AG08395 (cell line): ENCODE data around the gene TRIO.
"Not testable (repeated sequence)": the region's sequence is repeated elsewhere in the genome, so short reads cannot be mapped to it uniquely, and the experiment has no call there.

ENCODE experiments used
- DNase-seq: peaks from one replicate; pipeline ENCODE4 v3.0.0; 2012; ENCODE audit warnings: mixed read lengths, low spot score

TRIO gene

DNA sequence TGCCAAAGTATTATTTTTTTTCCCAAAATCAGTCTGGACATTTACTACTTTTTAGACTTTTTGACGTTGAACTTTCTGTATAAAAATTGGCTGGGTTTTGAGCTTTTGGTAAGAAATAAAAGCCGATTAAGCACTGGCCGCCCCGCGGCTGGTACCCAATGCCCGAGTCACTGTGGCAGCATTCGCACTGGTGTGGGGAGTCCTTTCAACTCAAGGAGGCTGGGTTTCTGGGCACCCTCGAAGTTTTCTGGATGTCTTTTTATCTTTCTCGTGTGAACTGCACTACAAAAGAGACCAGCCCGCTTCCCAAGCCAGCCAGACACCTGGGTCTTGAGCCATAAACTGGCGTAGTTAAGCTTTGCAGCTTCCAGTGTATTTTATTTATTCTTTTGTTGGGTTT is 366.4 kb downstream of the TRIO start:
- DNase-seq: no peak

DNA sequence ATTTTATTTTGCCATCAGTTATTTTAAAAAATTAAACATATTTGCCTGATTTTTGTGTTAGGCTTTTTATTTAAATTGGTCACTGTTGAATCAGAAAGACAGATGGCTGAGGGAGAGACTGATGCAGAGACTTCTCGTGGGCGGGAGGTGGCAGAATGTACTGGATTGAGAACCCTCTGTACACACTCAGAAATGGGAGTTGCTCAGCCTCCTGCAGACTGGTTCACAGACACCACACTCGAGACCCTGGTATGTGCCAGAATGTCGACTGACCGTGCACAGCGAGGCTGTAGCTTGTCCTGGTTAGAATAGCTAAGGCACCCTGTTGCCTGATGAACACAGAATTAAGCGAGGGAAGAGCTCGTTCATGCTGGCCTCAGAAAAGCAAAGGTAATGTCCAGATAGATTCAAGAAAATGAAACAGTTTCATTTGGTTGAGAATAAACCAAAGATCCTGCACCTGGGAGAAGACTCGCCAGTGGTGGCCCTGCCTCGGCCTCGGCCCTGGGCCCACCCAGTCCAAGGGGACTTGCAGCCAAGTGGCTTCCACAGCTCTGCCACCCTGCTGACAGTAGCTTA is 367.1 kb downstream of the TRIO start:
- no peak for DNase-seq

DNA sequence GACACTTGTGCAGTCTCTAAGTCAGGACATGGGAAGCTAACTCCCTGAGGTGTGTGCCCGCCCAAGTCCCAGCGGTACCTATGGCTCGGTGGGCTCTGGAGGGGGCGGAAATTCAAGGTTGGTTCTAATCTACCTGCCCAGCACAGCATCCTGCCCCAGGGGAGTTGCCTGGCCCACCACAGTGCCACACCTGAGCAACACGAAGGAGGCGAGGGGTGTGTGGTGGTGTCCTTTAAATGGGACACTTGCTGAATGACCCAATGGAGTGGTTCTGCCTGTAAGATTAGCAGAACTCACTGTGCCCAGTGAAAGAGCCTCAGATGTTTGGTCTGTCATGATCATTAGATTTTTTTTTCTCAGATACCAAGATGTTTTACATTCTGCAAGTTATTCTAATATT is 367.7 kb downstream of the TRIO start:
- DNase-seq: no peak

DNA sequence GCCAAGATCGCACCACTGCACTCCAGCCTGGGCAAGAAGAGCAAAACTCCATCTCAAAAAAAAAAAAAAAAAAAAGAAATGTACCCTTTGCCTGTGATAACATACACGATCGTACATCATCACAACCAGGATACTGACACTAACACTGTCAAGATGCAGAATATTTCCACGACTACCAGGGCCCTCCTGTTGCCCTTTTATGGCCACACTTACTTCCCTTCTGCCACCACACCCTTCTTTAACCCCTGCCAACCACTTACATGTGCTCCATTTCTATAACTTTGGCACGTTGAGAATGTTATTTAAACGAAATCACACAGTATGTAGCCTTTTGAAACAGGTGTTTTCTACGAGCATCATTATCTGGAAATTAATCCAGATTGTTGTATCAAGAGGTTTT is 369.4 kb downstream of the TRIO start:
- no peak for DNase-seq

DNA sequence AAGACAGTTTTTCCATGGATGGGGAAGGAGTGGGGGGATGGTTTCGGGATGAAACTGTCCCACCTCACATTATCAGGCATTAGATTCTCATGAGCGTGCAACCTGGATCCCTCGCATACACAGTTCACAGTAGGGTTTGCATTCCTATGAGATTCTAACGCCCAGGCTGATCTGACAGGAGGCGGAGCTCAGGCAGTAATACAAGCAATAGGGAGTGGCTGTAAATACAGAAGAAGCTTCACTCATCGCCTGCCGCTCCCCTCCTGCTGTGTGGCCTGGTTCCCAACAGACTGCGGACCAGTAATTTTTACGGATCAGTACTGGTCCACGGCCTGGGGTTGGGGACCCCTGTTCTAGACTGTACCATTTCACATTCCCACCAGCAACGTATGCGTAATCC is 370.1 kb downstream of the TRIO start:
- DNase-seq: no peak

DNA sequence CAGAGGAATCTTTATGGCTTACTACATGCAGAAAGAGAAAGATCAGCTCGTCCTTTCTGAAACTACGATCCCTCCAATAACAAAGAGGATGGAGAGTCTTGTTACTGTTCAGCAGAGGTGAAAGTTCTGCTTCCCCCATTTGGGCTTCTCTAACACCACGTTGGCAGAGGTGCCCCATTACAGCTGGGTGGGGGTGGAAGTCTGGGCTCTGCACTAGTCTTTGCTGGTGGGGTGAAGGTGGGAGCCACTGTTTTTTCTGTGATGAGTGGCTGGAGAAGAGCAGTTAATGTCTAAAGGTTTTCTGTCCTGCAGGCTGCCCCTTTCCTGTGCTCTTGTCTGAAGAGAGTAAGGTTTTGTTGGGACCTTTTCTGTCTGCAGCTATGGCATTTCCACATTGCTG is 373.8 kb downstream of the TRIO start:
- DNase-seq: no peak

DNA sequence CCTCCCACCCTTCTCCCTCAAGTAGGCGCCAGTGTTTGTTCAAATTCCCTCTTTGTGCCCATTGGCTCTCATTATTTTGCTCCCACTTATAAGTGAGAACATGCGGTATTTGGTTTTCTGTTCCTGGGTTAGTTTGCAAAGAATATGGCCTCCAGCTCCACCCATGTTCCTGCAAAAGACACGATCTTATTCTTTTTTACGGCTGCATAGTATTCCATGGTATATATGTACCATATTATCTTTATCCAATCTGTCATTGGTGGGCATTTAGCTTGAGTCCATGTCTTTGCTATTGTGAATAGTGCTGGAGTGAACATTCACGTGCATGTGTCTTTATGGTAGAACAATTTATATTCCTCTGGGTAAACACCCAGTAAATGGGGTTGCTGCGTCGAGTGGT is 375.5 kb downstream of the TRIO start:
- no peak for DNase-seq

DNA sequence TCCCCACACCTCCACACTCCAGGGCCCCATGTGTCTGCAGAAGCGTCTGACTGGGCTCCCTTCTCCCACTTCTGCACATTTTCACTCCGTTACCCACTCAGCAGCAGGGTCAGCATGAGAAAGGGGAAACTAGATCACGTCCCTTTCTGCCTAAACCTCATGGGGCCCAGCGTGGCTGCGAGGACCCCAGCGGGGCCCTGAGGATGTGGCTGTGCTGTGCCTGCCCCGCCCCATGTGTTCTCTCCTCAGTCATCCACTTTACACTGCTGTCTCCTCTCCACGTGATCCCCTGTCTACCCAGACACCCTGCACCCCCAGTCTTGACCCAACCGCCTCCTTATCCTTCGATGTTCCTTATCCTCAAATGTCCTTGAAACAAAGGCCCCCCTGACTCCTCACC is 378.6 kb downstream of the TRIO start:
- DNase-seq: no peak

DNA sequence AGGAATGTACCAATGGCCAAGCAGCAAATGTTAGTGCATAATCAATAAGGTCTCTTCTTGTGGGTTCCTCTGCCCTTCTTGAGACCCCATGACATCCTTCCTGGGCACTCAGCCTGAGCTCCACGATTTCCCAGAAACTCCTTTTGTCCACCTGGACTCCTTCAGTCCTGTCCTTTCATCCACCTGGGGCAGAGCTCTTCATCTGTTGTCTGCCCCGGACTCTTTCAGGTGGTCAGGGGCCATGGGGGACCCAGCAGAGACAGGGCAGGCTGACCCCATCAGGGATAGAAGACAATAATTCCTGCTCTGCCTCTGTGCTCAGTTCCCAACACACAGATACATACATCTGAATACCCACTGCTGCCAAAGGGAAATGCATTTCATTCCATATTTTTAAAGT is 379.6 kb downstream of the TRIO start:
- DNase-seq: no peak

DNA sequence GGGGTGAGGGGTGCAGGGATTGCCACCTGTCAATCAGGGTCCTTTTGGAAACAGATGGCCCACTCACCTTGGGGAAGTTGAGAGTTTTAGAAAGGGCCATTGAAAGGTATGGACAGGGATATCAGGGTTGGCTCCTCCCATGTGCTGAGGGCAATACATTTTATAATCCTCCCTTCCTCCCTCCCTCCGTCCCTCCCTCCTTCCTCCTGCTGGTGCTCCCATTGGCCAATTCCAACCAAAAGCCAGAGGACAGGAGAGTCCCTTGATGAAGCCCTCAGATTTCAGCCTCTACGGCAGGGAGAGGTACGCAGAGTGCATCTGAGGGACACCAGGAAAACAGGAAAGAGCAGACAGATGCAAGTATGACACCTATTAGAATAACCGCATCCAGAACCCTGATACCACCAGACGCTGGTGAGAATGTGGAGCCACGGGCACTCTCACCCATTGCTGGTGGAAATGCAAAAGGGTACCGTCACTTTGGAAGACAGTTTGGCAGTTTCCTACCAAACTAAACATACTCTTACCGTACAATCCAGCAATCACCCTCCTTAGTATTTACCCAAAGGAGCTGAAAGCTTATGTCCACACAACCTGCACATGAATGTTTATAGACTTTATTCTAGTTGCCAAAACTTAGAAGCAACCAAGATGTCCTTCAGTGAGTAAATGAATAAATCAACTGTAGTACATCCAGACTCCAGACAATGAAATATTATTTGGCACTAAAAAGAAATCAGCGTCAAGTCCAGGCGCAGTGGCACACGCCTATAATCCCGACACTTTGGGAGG is 380.3 kb downstream of the TRIO start:
- DNase-seq: no peak

DNA sequence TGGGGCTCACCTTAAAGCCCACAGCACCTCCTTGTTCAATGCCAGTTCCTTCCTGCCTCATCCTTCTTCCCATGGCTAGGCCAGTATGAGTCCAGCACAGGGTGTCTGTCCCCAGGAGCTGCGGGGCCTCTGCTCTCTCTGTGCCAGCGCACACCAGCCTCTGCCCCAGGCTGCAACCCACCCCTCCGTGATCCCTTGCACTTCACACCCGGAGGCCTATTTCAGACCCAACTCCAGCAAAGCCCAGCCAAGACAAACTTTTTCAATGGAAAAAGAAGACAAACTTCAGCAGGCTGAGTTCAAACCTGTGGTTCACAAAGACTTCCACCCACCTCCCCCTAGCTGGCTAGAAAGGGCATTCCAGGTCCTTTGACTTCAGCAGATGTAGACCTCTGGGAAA is 382.3 kb downstream of the TRIO start:
- DNase-seq: no peak

DNA sequence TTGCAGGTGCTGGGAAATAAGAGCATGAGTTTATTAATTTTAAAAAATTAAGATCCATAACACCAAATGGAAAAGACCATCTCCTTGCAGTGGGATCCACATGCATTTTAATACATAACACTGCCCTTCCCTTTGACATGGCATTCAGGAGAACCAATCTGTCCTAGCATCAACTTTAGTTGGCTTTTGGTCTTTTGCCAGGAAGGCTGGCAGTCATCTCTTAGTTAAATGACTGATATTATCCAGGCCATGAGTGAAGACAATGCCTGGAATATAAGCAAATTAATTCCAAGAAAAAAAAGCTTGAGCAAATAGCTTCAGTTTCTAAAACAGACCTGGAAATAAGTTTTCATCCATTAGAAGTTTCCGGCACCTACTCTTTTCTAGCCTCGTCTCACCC is 383.4 kb downstream of the TRIO start:
- DNase-seq: no peak

DNA sequence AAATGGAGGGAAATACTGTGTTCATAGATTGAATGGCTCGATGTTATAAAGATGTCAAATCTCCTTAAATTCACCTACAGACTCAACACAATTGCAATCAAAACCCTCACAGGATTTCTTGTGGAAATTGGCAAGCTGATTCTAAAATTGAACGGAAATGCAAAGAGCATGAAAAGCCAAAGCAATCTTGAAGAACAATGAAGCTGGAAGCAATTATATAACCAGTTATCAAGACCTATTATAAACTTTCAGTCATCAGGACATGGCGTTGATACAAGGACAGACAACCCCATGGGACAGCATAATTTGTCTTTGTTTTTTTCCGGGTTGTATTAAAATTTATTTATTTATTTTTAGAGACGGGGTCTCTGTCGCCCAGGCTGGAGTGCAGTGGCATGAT is 385.0 kb downstream of the TRIO start:
- no peak for DNase-seq

DNA sequence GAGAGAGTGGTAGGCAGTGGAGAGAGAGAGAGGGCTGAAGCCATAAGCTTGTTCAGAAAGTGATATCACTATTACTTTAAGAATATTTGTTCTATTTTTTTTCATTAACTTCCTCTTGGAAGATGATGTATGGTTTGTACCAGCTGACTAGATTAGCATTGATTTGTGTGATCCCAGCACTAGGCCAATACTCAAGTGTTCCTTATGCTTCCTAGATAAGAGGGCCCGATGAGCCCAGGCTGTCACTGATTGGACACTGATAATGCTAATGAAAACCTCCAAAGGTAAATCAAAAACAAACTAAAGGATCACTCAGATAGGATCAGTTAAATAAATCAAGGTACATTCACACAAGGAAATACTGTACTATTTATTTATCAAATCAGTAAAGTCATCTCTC is 385.8 kb downstream of the TRIO start:
- no peak for DNase-seq

DNA sequence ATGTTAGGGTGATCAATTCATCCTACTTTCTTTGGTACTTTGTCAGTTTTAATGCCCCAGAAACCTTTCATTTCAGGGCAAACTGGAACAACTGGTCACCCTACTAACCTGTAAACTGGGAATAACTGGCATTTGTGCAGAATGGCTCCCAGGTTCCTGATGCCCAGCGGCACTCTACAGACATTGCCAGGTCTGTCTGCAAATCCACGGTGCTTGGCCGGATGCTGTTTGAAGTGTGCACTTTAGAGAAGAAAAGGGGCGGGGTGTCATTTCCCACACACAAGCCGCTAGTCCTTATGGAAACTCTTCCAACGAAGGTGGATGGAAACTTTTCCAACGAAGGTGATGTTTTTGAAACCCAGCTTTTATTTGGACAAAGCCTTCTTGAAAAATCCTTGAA is 388.5 kb downstream of the TRIO start:
- no peak for DNase-seq

DNA sequence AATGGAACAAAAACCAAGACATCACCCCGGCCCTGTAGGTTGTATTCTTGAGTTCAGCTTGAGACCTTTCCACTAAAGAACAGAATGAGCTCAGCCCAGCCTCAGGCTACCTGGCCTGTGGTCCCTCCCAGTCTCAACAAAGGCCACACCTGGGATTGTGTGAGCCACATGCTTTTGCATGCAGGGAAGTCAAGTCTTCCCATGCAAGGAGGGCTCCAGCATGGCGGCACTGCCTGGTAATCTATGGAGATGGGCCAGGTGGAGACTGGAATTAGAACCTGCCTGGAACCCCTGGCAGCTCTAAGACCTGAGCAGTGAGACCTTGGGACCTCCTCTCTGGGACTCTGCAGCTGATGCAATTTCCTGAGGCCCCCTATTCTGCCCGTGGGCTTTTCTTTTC is 389.0 kb downstream of the TRIO start:
- no peak for DNase-seq

DNA sequence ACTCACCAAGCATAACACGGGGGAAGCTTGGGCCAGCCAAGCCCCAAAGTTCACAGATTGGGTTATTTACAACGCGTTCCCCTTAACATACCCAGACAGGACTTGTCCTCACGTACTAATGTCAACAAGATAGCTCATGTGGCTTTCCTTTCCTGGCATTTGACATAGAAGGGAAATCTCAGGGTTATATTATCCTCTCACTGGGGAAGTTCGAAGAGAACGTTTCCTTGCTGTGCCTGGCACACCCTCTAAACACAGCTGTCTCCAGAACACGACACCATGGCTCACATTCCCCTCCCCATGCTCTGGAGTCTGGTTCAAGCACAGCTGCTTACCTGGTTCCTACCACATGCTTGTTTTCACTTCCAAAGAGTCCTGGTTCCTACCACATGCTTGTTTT is 391.6 kb downstream of the TRIO start:
- DNase-seq: no peak

DNA sequence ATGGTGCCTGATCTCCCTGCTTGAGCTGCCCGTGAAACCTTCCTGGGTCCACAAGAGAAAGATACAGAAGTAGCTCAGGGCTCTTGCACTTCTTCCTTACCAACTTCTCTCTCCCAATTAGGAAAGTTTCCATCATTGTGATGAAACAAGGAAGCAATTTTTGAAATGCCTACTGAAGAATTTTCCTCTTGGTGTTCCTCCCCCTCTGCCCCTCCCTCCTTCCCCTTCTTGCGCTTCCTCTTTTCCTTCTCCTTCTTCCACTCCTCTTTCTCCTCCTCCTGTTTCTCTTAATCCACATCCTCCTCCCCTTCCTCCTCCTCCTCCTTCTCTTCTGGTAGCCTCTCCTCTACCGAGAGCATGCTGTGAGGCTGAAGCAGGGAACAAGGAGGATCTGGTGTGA is 402.2 kb downstream of the TRIO start:
- DNase-seq: no peak

DNA sequence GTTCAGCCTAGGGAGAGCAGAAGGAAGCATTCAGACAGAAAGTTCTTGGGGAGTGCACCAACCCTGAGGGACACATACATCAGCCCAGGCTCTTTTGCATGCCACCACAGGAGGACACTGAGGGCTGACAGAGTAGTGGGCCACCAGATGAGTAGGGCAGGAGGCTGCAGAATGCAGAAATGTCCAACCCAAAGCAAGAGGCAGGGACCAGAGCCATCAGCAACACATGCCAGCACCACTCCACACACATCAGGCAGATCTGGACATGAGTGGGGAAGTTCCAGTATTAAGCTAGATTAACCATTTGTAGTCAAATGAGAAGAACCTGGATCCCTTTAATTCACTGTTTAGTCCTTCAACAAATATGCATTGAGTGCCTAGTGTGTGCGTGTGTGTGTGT is 402.7 kb downstream of the TRIO start:
- no peak for DNase-seq

DNA sequence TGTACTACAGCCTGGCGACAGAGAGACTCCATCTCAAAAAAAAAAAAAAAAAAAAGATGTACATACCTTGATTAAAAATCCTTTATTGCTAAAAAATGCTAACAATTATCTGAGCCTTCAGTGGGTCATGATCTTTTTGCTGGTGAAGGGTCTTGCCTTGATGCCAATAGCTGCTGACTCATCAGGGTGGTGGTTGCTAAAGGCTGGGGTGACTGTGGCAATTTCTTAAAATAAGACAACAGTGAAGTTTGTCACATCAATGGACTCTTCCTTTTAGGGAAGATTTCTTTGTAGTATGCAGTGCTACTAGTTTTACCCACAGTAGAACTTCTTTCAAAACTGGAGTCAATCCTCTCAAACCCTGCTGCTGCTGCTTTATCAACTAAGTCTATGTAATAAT is 404.5 kb downstream of the TRIO start:
- no peak for DNase-seq

DNA sequence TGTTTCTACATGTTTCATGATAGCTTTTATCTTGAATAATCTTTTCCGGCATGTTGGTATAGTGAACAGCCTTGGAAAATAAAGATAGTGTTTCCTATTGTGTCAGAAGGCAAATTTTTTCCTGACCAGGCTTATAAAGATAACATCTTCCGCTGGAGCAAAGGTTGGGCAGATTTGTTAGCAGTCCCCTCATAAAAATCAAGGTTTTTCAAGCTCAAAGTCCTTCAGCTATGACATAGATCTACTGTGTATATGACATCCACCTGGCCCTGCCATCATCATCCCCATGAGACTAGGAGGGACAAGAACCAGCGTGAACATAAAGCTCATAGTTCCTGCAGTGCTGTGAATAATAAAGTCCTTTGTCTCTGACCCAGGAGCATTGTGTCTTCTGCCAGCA is 408.1 kb downstream of the TRIO start:
- DNase-seq: no peak

DNA sequence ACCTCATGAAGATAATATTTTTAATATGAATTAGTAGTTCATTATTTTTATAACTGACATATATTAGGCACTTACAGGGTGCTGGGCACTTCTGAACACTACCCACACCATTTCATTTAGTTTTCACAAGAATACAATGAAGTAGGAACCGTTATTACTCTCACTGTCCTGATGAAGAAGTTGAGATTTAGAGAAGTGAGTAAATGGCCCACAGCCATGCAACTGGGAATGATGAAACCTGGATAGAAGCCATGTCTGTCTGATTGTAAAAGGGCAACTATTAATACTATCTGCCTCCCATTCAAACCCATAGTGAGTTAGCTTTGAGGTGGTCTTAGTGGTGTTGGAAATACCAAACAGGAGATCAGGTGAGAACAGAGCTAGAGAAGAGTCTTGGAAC is 408.9 kb downstream of the TRIO start:
- no peak for DNase-seq

DNA sequence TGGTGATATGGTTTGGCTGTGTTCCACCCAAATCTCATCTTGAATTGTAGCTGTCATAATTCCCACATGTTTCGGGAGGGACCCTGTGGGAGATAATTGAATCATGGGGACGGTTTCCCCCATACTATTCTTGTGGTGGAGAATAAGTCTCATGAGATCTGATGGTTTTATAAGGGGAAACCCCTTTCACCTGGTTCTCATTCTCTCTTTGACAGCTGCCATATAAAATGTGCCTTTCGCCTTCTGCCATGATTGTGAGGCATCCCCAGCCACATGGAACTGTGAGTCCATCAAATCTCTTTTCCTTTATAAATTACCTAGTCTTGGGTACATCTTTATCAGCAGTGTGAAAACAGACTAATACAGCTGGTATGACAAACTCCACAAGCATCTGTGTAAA is 411.1 kb downstream of the TRIO start:
- not testable (repeated sequence) for DNase-seq

DNA sequence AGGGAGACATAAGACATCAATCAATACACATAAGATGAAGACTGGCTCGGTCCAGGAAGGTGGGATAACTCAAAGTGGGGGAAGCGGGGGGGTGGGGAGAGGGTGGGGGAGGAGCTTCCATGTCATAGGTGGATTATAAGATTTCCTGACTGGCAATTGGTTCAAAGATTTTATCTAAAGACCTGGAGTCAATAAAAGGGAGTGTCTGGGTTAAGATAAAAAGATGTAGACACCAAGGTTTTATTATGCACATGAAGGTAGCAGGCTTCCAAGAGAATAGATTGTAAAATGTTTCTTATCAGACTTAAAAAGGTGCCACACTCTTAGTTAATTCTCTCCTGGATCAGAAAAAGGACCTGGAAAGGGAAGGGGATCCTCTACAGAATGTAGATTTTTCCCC is 412.9 kb downstream of the TRIO start:
- DNase-seq: no peak
